GM10248 (cell line): ENCODE measurements around the gene PHF5A.

Experiments used
- CTCF ChIA-PET: fragments of 300-600 bp; sonication (Branson Sonifier 250); formaldehyde crosslinking; extraction: SDS; loops from one replicate; lab custom pipeline; 2021; ENCODE audit warnings: antibody characterized with exemption; lab: Yijun Ruan, JAX
- POLR2A ChIA-PET: fragments of 350-650 bp; sonication (Branson Sonifier 250); formaldehyde crosslinking; extraction: SDS; loops from one replicate; lab custom pipeline; 2020; ENCODE audit warnings: antibody characterized with exemption; lab: Yijun Ruan, JAX
- DNase-seq: peaks from one replicate; pipeline ENCODE4 v3.0.0; 2012; ENCODE audit errors: extremely low spot score
- CTCF ChIP-seq: IDR thresholded peaks from 2 replicates; pipeline ENCODE4 v1.5.1; 2012; ENCODE audit warnings: mild to moderate bottlenecking, low read depth; ENCODE audit errors: extremely low read depth, missing control alignments, control extremely low read depth

The PHF5A gene

GRCh38 chr22:41482319-41482935, 13.9 kb upstream of the PHF5A start:
- no peak for TF ChIP-seq CTCF
- peak; percentile 57 for DNase-seq
- ChIA-PET CTCF (interaction anchor here (0.6 to 2.9 kb wide), 6 partner anchors 9 to 61 kb away, joined by 3 to 15 read pairs (median 4); partner anchors contain the start of genes ACO2, PHF5A and POLR3H), POLR2A (interaction anchor here (0.6 to 1.0 kb wide), 2 partner anchors 14 to 20 kb away, joined by 3 read pairs; partner anchors contain the start of genes ACO2 and PHF5A)

- no peak for DNase-seq
- ChIA-PET POLR2A (interaction anchor here (0.6 to 1.0 kb wide), 2 partner anchors 13 to 19 kb away, joined by 3 read pairs; partner anchors contain the start of genes ACO2 and PHF5A), CTCF (interaction anchor here (0.6 to 2.9 kb wide), 7 partner anchors 9 to 62 kb away, joined by 3 to 15 read pairs (median 3); partner anchors contain the start of genes ACO2, PHF5A and POLR3H)
- TF ChIP-seq CTCF = no peak
Measured at GRCh38 chr22:41481925-41482318, 13.4 kb upstream of the PHF5A start.

- no peak for TF ChIP-seq CTCF
- no peak for DNase-seq
- CTCF ChIA-PET = interaction anchor here (1.0 to 6.0 kb wide), 6 partner anchors 13 to 78 kb away, joined by 3 to 42 read pairs (median 7); partner anchors contain the start of genes ACO2 and PHF5A
- POLR2A ChIA-PET = no interaction called here
Measured at GRCh38 chr22:41481131-41481830, 12.8 kb upstream of the PHF5A start.

- no peak for DNase-seq
- no peak for TF ChIP-seq CTCF
- ChIA-PET POLR2A (interaction anchor here (0.6 to 1.9 kb wide), 2 partner anchors 12 to 39 kb away, joined by 3 to 13 read pairs; partner anchors contain the start of genes ACO2 and PHF5A), CTCF (interaction anchor here (1.1 to 6.0 kb wide), 6 partner anchors 11 to 77 kb away, joined by 3 to 42 read pairs (median 12); no protein-coding TSS in a partner anchor)
Measured at GRCh38 chr22:41480397-41480735, 11.9 kb upstream of the PHF5A start.

GRCh38 chr22:41479671-41480396, 11.3 kb upstream of the PHF5A start:
- no peak for DNase-seq
- ChIA-PET CTCF (interaction anchor here (1.1 to 6.0 kb wide), 7 partner anchors 9 to 77 kb away, joined by 3 to 42 read pairs (median 9); partner anchors contain the start of genes ACO2 and PHF5A), POLR2A (interaction anchor here (1.7 to 1.9 kb wide), 2 partner anchors 11 to 33 kb away, joined by 8 to 13 read pairs; partner anchors contain the start of genes ACO2, PHF5A and TOB2)
- no peak for TF ChIP-seq CTCF
